Midbrain (tissue), 1 donor: ENCODE data around the gene UBASH3B.

Source experiments
- DNase-seq: peaks from one replicate; lab custom pipeline; 2025; lab: John Stamatoyannopoulos, UW

UBASH3B gene

GRCh38 chr11:122731500-122731913, 76.0 kb downstream of the UBASH3B start:
- DNase-seq, result no peak

GRCh38 chr11:122732342-122733315, 77.1 kb downstream of the UBASH3B start:
- no peak for DNase-seq

- peak; percentile 35 for DNase-seq
Observed at GRCh38 chr11:122733318-122733717, 77.8 kb downstream of the UBASH3B start.

- no peak for DNase-seq
Observed at GRCh38 chr11:122734848-122735496, 79.5 kb downstream of the UBASH3B start.

- DNase-seq, result no peak
Observed at GRCh38 chr11:122737951-122738693, 82.6 kb downstream of the UBASH3B start.

- DNase-seq, result no peak
Observed at GRCh38 chr11:122741613-122742300, 86.2 kb downstream of the UBASH3B start.

- DNase-seq, result no peak
Observed at GRCh38 chr11:122742301-122743018, 86.9 kb downstream of the UBASH3B start.

- DNase-seq, result no peak
Observed at GRCh38 chr11:122743097-122743741, 87.7 kb downstream of the UBASH3B start.

- no peak for DNase-seq
Observed at GRCh38 chr11:122743949-122744348, 88.4 kb downstream of the UBASH3B start.

- DNase-seq, result no peak
Observed at GRCh38 chr11:122744357-122744756, 88.8 kb downstream of the UBASH3B start.

- no peak for DNase-seq
Observed at GRCh38 chr11:122745111-122745510, 89.6 kb downstream of the UBASH3B start.

- DNase-seq, result no peak
Observed at GRCh38 chr11:122746050-122746478, 90.5 kb downstream of the UBASH3B start.

GRCh38 chr11:122746611-122747244, 91.2 kb downstream of the UBASH3B start:
- no peak for DNase-seq

- no peak for DNase-seq
Observed at GRCh38 chr11:122747351-122747781, 91.8 kb downstream of the UBASH3B start.

GRCh38 chr11:122749005-122749687, 93.6 kb downstream of the UBASH3B start:
- peak; percentile 49 for DNase-seq

- DNase-seq, result no peak
Observed at GRCh38 chr11:122750049-122750448, 94.5 kb downstream of the UBASH3B start.

- DNase-seq, result no peak
Observed at GRCh38 chr11:122751292-122752070, 96.0 kb downstream of the UBASH3B start.

GRCh38 chr11:122754028-122754427, 98.5 kb downstream of the UBASH3B start:
- DNase-seq, result no peak
